Measurements from ENCODE around the gene MMP7.

The MMP7 gene

DNA sequence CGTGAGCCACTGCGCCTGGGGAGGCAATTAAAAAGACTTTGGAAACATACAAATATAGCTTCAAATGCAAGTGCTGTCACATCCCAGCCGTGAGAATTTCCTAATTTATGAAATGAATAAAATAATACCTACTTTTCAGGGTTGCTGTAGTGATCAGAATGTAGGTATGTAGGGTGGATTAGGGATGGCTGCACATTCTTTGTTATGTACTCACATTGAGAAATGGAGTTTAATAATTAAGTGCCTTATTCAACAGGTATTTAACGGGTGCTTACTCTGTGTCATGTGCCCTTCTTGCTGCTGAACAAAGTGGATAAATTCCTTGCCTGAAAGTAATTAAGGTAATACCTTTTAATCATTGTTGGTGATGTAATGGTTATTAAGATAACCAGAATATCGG lies 37.0 kb downstream of the MMP7 start:
- DNase-seq = no peak

DNA sequence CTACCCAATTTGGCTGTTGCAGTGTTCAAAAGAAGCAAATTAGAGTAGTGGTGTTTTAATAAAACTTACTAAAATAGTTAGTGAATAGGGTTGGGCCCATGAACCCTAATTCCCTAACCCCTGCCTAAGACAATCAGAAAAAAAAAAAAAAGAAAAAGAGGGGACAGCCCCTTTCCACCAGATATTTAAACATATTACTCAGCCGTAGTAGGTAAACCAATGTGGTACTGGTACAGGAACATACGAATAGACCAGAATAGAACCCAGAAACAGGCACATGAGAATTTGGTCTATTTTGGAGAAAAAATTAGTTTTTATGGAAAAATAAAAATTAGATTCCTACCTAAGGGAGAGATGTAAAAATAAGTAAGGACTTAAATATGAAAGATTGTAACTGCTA lies 38.6 kb downstream of the MMP7 start:
- DNase-seq = no peak

DNA sequence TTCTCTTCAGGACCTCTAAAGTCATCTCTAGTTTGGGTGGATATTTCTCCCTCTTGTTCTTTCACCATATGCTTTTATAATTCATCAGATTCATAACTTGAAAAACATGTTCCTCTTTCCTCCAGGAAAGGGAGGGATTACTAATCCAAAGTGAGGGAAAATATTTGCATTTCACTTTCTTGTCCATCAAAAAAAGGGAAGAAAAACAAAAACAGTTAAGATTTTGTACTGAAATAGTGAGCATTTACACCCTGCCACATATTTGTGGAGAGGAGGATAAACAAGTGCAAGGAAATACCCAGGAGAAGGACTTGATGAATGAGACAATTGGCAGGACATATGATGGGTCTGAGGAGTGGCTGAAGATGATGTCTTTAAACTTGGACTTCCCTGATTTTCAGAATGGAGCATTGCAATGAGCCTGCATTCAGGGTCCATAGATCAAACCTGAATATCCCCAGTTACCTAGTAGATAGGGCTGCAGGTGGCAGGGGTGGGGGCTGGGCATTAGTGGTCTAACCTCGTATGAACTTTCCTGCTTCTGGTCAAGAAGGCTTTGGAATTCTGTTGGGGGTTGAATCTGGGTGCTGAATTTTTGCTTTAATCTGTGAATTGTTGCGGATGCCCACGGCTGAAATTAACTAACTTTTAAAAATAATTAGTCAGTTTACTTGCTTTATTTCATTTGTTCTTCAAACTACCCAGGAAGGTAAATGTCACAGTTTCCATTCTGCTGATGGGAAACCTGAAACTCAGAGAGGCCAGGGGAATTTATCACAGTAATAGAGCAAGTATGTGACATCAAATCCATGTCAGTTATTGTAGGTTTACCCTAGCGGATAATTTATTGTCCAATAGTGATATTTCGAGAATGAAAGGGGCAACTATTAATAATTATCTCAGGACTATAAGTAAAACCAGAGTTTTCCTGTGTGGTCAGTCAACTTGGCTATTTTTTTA lies 41.1 kb downstream of the MMP7 start:
- DNase-seq = no peak

GRCh38 chr11:102488208-102488607 lies 42.3 kb downstream of the MMP7 start:
- no peak for DNase-seq

DNA sequence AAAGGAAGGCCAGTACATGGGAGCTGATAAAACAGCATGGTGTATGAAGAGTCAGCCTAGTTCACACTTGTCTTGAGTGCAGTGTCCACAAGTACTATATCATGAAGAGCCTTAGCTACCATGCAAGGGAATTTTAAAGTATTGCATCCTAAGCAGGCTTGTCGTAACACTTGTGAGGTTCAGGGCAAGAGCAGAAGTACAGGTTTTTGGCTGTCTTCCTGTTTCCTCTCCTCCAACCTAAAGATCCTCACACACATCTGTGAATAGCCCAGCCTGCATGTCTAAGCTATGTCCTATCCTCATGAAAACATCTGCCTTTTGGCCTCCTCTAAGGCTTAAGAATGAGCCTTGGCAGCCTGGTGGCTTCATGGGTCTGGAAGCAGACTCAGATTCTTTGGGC lies 43.3 kb downstream of the MMP7 start:
- no peak for DNase-seq

DNA sequence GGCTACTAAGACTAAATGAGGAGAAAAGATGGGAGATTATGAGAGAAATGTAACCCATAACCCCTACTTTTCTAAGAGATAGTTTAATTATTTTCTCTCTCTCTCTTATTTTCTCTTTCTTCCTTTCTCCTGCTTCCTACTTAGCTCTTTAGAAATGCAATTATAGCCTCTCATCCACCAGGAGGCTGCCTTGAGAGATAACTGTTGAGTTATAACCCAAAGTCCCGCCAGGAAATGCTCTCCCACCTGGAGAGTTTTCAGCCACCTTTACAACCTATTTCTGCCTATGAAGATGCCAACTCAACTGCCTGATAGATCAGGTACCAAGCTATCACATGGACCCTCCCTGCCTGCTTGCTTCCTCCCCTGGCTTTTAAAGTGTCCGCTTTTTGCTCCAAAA lies 44.0 kb downstream of the MMP7 start:
- DNase-seq = no peak

- no peak for DNase-seq
Measured at GRCh38 chr11:102485095-102485722, 45.3 kb downstream of the MMP7 start.

DNA sequence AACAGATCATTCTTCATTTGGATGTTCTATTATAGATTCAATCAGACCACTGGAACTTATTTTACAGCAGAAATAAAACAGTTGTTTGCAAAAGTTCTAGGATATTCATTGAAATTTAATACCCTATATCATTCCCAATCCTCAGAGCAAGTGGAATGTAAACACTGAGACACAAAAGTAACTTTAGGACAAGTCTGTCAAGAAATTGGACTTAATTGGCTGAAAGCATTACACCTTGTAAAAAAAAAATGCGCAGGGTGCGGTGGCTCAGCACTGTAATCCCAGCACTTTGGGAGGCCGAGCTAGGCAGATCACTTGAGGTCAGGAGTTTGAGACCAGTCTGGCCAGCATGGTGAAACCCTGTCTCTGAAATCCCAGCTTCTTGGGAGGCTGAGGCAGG lies 48.1 kb downstream of the MMP7 start:
- DNase-seq = no peak

DNA sequence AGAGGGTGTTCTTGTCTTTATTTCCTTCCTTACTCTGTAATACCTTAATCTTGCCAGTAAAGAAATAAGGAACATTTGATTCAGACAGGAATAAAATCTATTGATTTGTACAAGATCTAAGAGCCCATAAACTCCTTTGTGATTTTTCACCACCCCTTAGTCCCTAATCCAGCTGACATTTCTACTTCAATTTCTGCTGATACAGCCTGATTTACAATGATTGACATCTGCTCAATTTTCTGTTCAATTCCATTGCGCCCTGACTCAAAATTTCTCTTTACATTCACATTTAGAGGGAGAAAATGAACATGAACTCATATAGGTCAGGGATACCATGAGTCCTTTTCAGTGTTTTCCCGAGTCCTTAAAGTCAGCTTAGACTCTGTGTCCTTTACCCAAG lies 50.8 kb downstream of the MMP7 start:
- no peak for DNase-seq

DNA sequence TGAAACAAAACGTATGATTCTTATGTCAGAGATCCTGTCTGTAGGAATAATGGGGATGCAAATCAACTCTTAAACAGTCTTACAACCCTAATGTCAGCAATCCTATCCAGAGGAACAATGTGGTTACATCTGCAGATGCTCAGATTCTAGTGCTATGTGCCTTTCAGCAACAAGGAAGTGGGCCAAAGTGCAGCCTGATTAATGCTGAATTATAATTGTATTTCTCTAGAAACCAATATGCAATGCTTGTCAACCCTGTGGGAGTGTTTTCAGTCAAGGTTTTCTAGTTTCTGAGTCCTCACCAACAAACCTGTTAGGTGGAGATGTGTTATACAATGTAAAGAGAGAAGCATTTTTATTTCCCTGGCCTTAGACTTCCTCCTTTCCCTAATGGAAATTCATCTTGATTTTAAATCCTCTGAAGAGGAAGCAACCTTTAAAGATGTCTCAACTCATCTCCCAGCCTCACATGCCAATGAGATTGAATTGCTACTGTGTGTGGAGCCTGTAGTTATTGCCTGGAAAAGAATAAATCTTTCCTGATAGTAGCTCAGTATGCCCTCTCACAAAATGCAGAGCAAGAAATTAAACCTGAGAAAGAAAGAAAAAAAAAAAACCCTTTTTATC lies 51.8 kb downstream of the MMP7 start:
- DNase-seq = no peak

DNA sequence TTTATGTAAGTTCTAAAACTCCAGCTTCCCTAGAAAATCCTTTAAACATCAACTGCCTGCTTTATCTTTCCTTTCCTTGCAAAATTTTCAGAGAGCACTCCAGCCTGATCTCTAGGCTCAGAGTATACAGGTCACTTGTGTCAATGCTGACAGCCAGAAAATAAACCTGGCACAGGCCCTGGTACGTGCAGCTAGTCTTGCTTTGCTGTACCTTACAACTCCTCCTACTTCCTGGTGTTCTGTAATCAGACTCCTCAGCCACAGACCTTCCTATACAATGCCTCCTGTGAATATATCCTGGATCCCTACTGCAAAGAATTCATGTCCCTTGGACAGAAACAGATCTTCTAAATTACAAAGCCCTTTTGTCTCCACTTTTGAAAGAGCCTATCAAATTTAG lies 53.7 kb downstream of the MMP7 start:
- peak; percentile 47 for DNase-seq

- DNase-seq = no peak
Measured at GRCh38 chr11:102476069-102476468, 54.5 kb downstream of the MMP7 start.

DNA sequence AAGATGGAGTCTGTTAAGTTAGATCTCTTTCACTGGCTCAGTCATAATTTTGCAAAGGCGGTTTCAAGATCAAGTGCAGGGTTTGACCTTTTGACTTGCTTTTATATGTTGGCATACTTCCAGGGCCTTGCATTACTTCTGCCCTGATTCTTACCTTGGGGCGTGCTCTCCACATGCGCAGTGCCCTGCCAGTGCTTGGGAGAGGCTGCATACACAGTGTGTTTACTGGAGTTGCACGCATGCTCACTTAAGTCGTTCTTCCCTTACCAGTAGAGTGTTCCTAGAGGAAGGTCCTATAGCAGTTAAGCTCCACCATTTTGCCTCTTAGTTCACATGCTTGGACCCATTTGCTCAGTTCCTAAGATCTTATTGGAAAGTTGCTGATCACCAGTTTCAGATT lies 57.0 kb downstream of the MMP7 start:
- DNase-seq = peak; percentile 17

- no peak for DNase-seq
Measured at GRCh38 chr11:102472127-102472526, 58.4 kb downstream of the MMP7 start.

DNA sequence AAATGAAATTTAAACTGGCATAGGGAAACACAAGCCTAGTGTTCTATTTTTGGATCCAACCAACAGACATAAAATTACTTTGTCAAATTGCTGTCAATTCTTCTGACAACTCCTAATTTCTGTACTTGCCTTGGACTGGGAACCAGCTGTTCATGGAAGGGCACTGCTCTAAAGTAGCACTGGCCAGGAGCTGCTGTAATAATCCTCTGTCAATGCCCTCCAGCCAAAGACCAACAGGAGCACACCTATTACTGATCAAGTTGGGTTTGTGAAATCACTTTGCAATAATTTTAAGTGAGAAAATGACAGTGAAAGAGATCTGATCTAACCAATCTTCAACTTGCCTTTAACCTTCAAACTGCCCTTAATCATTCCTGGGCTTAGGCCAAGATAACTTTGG lies 59.1 kb downstream of the MMP7 start:
- DNase-seq = no peak

Data from stimulated activated CD4-positive, alpha-beta T cell treated with anti-CD3 and anti-CD28 coated beads, Interleukin-1b, Interleukin-23, amount 100 ng/mL, for 48 hours (primary cell).